GM23248 (cell line): ENCODE data around the gene GBP3.

ENCODE experiments used
- EZH2 ChIP-seq: fragments of 200-600 bp; sonication (generic); IDR thresholded peaks from 2 replicates; pipeline ENCODE4 v1.6.1; 2018; ENCODE audit warnings: antibody characterized with exemption, mild to moderate bottlenecking; ENCODE audit not compliant: insufficient read depth, poor library complexity, severe bottlenecking
- EZH2phosphoT487 ChIP-seq: fragments of 200-600 bp; sonication (generic); IDR thresholded peaks from 2 replicates; pipeline ENCODE4 v1.6.1; 2018; ENCODE audit warnings: antibody characterized with exemption, moderate library complexity, mild to moderate bottlenecking, low read depth; ENCODE audit not compliant: insufficient read depth

DNA sequence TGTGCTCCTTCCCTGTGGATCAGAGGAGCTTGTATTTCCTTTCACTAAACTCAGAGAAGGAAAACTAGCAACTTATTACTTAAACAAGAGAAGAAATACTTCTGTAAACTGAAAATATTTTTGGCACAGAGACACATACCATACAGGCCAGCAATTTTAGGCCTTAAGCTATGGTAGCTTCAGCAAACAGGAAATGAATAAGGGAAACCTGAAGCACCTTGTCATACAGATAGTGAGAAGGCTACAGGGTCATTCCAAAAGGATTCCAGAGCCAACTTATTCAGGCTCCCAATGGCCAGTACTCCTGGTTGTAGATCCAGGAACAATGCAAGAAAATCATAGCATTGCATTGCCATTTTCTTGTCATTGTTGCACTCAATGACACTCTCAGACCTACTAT is 21.2 kb downstream of the GBP3 start:
- TF ChIP-seq EZH2phosphoT487 (no peak), EZH2 (no peak)
